ENCODE measurements around the gene MGP.

MGP gene

GRCh38 chr12:14854586-14855183, 31.0 kb downstream of the MGP start:
- DNase-seq = no peak

DNA sequence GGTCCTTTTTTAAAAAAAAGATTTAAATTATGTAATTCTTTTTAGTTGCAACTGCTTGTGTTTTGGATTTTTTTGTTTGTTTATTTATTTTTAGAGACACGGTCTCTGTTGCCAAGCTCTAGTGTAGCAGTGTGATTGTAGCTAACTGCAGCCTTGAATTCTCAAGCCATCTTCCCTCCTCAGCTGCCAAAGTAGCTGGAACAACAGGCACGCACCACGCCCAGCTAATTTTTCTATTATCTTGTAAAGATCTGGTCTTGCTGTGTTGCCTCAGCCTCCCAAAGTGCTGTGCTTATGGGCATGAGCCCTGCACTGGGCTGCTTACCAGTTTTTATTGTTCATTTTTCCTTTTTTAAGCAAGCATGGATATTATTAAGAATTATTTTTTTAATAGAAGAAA, 31.7 kb downstream of the MGP start:
- DNase-seq = no peak

DNA sequence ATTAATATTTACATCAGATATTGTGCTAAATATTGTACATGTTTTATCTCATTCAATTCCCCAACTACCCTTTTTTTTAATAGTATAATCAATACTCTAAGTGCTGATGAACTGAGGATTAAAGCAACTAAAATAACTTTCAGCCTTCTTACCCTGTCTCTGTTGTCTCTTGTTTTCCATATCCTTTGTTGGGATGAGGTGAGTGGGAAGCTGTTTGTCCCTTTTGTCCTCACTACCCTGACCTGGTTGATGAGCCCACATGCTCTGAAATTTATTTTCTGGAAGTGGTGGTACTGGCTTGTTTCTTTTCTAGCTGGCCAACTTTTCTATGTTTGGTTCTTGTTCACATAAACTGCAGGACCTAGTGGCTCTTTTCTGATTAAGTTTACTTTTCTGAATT, 32.8 kb downstream of the MGP start:
- no peak for DNase-seq

DNA sequence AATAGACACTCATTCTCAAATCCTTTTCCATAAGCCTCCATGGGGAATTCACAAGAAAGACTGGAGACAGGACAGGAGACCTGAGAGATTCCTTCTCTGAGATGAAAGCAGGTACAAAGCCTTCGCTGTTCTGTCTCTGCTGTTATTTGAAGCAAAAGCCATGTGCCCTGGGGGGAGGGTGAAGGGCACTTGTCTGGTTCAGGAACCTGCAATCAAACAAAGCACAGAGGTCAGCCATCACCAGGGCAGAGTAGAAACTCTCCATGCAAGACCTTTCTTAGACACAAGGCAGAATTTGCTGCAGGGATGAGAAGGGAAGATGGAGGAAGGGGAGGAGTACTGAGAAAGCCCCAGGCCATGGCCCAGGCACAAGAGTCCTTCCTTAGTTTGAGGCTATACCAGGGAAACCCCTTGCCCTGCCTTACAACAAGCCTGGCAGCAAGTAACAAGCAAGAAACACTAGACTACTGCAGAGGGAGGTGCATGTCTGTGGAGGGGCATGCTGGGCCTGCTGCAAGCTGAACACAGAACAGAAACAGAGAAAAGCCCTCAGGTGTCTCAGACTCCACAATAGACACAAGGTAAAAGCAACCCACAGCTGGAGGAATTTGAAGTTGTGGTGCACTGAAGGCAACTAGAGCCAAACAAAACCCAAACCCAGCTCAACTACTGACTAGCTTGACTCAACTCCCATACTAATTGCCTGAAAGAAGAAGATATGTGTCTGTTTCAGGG, 34.6 kb downstream of the MGP start:
- DNase-seq = no peak

- DNase-seq = no peak
Measured at GRCh38 chr12:14849661-14850060, 36.0 kb downstream of the MGP start.

DNA sequence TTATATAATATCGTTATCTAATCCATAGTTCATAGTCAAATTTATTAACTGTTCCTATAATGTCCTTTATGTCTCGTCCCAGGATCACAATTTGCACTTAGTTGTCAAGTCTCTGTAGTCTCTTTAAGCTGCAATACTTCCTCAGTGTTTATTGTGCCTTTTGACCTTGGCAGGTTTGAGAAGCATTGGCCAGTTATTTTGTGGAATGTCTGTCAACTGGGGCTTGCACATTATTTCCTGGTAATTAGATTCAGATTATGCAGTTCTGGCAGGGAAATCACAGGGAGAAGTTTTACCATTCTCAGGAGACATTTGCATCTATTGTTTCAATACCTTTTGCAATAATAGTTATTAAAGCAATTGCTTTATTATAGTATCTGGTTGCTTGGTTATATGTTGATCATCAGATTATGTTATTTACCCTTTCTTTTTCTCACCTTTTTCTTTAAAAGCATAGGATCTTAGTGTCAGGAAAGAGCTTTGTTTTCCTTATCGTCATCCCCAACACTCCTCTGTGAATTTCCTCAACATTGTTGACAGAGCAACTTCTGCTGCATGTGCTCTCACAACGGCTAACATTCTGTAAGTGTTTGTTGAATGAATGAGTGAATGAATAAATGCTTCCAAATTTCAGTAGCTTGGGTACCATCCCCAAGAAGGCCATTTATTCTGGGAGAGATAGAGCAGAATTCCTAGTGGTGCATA, 38.6 kb downstream of the MGP start:
- no peak for DNase-seq

DNA sequence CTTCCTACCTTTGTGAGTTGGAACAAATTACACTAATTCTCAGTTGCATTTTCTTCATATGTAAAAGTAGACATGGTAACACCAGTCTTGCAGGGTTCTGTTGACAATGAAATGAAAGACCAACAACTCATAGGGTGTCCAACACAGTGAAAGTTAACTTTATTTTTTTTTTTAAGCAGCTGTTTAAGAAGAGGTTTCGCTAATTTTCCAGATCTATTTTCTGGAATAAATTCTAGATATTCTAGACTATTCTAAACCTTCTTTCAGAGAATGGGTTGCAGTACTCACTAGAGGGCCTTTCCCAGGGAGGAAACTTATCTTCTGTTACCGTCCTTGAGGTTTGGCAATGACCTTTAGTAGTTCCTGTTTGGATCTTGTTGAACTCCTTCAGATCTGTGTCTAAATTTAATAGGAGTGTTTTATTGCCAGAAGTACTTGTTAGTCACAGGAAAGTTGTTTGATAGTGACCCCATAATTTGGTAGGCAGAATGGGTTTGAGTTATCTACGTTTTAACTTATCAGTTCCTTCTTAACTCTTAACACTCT, 39.5 kb downstream of the MGP start:
- DNase-seq = no peak

GRCh38 chr12:14845350-14845750, 40.3 kb downstream of the MGP start:
- peak; percentile 56 for DNase-seq

GRCh38 chr12:14844401-14844800, 41.3 kb downstream of the MGP start:
- DNase-seq = no peak

- no peak for DNase-seq
Measured at GRCh38 chr12:14843425-14843887, 42.2 kb downstream of the MGP start, which contains the start of gene ART4. Gene ART4 (minus strand): TSS chr12:14843526. CDS start chr12:14843113, 413 bp downstream.

- no peak for DNase-seq
Measured at GRCh38 chr12:14842315-14842714, 43.3 kb downstream of the MGP start.

- no peak for DNase-seq
Measured at GRCh38 chr12:14841761-14842160, 43.9 kb downstream of the MGP start.

DNA sequence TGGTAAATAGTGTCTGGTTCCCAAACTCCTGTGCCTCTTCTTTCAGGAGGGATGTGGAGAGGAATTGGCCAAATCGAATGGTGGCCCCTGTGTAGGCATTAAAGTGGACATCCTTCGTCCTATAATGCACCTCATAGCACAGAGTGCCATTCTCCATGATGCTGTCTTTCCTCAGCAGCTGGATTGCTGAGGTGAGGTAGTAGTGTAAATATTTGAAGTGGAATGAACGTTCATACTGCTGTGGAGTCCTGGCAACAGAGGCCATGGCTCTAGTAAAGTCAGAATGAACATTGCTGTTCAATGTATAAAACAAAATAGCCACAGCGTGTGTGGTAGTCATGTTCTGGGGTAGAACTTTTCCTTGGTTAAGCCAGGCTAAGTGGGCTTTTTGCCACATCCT, 45.0 kb downstream of the MGP start:
- DNase-seq = no peak

GRCh38 chr12:14839262-14839661, 46.4 kb downstream of the MGP start:
- DNase-seq = no peak

- no peak for DNase-seq
Measured at GRCh38 chr12:14836336-14837210, 49.1 kb downstream of the MGP start.

DNA sequence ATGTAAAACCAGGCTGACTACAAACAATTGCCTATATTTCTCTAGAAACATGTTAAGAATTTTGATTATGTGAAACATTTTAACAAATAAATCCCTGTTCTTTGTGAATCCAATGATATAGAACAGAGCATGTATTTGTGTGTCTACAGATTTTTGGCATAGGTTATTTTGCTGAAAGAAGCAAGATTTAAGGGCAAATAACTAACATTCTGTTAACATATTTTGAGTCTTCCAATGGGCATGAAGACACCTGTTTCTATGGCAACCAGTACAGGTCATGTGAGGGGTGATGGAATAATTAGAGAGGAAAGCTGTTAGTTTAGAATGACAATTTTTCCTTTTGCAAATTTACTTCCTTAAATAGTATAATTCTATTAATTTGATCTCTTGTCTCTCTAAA, 51.1 kb downstream of the MGP start:
- DNase-seq = no peak

DNA sequence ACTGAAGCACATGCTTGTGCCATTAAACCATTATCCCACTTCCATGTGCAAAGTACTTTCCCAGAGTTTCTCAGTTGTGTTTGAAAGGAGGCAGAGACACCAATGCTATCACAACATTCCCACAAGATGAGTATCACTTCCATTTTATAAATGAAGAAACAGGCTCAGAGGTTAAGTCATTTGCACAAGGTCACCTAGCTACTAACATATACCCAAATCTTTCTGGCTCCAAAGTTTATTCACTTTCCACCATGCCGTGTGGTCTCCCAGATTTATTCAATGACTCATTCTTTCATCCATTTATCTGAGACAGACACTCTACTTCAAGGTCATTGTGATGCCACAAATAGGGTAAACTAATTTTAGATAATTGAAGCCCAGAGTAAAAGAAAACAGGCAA, 51.7 kb downstream of the MGP start:
- DNase-seq = no peak

DNA sequence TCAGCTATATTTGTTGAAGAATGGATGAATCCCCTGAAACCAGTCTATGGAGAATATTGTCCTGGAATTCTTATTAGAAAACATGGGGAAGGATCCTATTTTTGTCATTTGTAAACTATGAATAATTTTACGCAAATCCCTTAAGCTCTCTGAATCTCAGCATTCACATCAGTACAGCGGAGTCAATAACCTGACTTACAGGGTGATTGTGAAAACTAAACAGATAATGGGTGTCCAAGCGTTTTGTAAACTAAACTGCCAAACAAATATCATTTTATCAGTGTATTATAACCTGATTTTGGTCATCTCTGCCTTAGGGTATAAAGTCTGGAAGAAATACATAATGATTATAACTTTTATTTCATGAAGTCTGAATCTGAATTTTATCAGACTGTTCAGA, 52.3 kb downstream of the MGP start:
- no peak for DNase-seq

Measured in activated CD4-positive, alpha-beta T cell treated with anti-CD3 and anti-CD28 coated beads, Interleukin-10, Interleukin-2, amounts not matched to agents 100 ng/mL and 50 ng/mL, durations not matched to agents 16 hours and 8 hours (primary cell).